Measurements from ENCODE around the gene MYH7B.

The MYH7B gene

DNA sequence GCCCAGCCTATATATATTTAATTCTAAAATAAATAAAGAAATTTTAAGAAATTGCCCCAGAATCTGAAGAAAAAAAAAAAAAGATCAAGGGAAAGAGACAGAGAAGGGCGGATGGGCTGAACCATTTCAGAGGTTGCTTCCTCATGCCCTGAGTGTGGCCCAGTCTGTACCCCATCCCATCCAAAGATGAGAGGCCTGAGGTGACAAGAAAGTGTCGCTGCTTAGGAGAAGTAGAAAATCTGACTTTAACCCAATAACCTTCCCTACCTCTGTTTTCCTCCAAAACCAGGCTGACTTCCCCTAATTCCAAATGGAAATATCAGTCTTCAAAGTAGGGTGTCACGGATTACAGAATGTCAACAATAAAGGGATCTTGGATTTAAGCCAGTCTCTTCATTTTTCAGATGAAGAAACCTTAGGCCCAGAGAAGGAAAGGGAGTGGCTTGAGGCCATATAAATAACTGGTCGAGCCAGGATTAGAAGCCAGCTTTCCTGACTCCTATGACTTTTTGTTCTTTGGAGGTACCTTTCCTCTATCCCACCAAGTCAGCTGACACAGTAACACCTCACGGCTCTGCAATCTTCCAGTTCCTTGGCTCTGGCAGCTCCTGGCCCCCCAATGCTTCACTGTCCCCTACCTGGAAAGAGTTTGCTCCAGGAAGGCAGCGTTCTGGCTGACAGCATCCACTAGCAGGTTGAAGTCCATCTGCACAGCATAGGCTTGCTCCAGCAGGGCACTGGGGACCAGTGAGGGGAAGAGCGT is 10.2 kb upstream of the MYH7B start:
- no peak for DNase-seq (ENCODE audit: low spot score)

GRCh38 chr20:34946661-34947060 is 9.0 kb upstream of the MYH7B start:
- DNase-seq (ENCODE audit: low spot score): no peak

DNA sequence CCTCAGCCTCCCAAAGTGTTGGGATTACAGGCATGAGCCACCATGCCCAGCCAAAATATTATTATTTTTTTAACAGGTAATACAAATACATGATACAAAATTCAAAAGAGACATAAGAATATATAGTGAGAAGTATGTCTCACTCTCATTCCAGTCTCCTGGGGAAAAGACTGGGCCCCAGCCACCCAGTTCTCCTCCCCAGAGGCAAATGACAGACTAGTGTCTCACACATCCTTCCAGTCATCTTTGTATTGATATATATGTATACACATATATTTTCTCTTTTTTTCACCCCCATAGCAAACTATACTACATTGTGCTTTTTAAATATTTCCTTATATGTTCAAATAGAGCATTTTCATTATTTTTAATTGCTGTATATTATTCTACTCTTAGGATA is 8.3 kb upstream of the MYH7B start:
- DNase-seq (ENCODE audit: low spot score): no peak

GRCh38 chr20:34948030-34948429 is 7.6 kb upstream of the MYH7B start:
- DNase-seq (ENCODE audit: low spot score): no peak

DNA sequence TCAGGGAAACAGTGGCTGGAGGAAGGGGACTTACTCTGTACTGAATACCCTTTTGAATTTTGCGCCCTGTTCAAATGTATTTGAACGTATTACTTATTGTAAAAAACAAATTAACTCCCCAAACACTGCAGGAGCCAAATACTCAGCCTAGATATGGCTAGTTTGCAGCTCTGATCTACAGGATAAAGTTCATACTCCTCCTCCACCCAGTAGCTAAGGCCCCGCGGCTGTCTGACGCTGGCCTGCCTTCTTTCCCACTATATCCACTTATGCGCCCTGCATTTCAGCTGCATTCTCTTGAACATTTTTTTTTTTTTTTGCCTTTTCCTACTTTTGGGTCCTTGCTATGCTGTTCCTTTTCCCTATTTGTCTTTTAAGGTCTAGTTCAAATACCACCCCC is 6.5 kb upstream of the MYH7B start:
- no peak for DNase-seq (ENCODE audit: low spot score)

DNA sequence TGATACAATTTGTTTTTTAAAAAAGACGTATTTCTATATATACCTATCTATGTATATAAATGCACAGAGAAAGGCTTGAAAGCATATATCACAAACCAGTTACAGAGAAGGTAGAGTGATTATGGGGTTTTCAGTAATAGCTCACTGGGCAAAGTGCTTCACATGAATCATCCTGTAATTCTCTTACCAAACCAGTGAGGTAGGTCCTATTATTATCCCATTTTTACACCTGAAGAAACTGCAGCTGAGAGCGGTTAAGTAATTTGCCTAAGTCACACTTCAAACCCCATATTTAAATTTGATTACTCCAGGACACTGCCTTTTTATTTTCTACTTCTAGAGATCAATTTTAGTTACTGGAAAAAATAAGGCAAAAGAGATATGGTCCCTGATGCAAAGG is 4.4 kb upstream of the MYH7B start:
- DNase-seq (ENCODE audit: low spot score): no peak

DNA sequence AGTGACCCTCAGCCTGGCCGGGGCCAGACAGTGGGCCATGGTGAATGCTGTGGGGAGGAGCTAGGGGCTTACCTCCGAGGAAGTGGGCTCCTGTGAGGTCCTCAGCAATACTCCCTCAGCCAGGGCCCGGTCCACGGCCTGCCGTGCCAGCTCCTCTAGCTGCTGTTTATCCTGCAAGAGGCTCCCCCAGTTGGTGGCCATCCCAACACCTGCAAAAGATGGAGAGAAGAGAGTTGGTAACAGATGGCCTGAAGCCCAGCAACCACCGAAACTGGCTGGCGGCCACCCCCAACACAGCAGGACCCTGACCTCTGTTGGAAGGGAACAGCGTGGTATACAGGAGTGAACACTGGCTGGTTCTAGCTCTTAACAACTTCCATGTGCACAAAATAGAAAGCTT is 4.0 kb upstream of the MYH7B start:
- no peak for DNase-seq (ENCODE audit: low spot score)

- no peak for DNase-seq (ENCODE audit: low spot score)
Measured at GRCh38 chr20:34952671-34953070, 3.0 kb upstream of the MYH7B start.

DNA sequence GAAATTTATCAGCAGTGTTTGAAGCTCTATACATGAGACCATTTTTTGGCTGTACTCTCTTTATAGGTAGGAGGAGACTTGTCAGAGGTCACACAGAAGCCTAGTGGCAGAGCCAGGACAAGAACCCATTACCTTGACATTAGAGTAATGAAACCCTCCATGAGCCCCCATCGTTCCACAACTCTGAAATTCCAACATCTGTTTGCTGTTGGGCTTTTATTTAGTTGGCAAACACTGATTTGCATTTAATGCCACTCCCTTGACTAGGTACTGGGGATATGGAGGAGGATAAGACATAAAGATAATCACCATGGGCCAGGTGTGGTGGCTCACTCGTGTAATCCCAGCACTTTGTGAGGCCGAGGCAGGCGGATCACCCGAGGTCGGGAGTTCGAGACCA is 1.7 kb upstream of the MYH7B start:
- DNase-seq (ENCODE audit: low spot score): no peak

GRCh38 chr20:34954904-34955230 is 801 bp upstream of the MYH7B start:
- no peak for DNase-seq (ENCODE audit: low spot score)

GRCh38 chr20:34956041-34956458 is 382 bp downstream of the MYH7B start:
- DNase-seq (ENCODE audit: low spot score): no peak

- DNase-seq (ENCODE audit: low spot score): no peak
Measured at GRCh38 chr20:34956751-34957472, 1.2 kb downstream of the MYH7B start.

GRCh38 chr20:34964486-34964885 is 8.8 kb downstream of the MYH7B start:
- DNase-seq (ENCODE audit: low spot score): no peak

GRCh38 chr20:34965051-34965450 is 9.4 kb downstream of the MYH7B start:
- no peak for DNase-seq (ENCODE audit: low spot score)

GRCh38 chr20:34967421-34967820 is 11.8 kb downstream of the MYH7B start:
- no peak for DNase-seq (ENCODE audit: low spot score)

DNA sequence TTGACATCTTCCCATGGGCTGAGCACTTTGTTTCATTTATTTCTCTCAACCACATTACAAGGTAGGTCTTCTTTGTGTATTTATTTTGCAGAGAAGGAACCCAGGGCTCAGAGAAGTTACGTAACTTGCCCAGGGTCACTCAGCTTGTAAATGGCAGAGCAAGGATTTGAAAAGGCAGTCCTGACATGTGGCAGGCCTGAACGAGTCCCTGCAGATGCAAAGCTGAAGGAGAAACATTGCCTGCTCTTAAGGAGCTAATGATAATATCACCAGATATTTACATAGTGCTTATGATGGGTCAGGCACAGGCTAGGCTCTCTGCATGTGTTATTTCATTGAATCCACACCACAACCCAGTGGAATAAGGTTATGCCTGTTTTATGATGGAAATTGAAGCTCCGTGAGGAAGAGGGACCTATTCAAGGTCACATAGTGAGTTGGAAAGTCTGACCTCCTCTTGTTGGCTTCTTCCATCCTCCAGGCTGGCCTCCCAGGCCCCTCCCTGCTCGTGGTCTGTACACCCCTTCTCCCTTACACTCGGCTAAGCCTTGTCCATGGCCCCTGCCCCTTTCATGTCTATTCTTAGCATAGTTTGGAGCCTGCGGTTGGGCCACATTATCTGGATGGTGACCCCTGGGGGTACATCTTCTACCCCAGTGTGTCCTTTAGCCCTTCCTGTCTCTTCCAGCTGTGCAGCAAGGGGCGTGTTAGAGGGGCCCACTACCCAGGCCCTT is 12.5 kb downstream of the MYH7B start:
- DNase-seq (ENCODE audit: low spot score): no peak

GRCh38 chr20:34970193-34970840 is 14.6 kb downstream of the MYH7B start:
- DNase-seq (ENCODE audit: low spot score): no peak

DNA sequence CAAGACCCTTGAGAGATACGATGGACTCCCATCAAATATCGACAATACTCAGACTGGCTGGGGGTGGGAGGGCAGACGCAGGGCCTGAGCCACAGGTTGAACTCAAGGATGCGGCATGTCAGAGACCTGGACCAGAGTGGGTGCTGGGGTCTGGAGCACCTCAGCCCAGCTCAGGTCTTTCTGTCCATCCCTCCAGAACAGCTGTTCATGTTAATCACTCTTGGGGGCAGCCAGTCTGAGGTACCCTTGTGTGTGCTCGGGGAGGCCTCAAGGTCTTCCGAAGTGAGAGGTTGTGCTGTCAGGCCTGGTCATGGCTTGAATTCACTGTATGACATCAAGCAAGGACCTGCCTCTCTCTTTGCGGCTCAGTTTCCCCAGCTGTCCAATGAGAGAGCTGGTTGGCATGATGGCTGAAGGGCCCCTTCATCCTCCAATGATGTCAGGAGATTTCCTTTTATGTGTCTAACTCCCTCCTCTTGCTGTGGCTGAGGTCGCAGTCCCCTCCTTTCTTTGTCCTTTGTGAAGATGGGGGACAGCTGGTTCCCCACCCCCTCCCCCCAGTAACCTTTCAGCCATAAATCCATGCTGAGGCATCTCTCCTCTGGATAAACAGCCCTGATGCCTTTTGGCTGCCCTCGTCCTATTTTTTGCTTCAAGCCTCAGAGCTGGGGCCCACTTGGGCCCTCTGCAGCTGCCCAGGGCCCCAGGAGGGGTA is 15.3 kb downstream of the MYH7B start:
- DNase-seq (ENCODE audit: low spot score): no peak

- DNase-seq (ENCODE audit: low spot score): no peak
Measured at GRCh38 chr20:34971561-34972235, 16.0 kb downstream of the MYH7B start.

- peak; percentile 7 for DNase-seq (ENCODE audit: low spot score)
Measured at GRCh38 chr20:34974246-34974645, 18.6 kb downstream of the MYH7B start.

DNA sequence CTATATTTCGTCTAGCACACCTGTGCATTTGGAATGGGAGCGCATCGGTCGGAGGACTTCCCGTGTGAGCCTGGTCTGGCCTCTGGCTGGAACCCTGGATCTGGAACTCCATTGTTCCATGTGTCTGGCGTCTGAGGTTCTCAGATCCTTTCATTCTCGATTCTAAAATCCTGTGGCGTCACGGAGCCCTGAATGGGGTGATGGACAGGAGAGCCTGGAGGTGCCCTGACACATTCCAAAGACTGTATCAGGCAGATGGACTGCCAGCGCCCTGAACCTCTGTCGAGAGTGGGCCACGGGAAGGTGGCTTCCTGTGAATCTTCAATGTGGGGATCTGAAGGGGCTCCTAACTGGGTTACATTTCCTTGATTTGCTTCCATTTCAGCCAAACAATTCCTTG is 20.6 kb downstream of the MYH7B start:
- no peak for DNase-seq (ENCODE audit: low spot score)
